Anterior cingulate cortex (tissue), 58 donors: ENCODE data around the gene FOXE1.

Experiments
- DNase-seq, 58 donors: peaks; one replicate each; lab custom pipeline; 2025; lab: John Stamatoyannopoulos, UW

Gene FOXE1

GRCh38 chr9:97847474-97848214, 5.4 kb upstream of the FOXE1 start:
- no peak for DNase-seq

GRCh38 chr9:97848215-97848479, 4.9 kb upstream of the FOXE1 start:
- DNase-seq, result no peak

DNA sequence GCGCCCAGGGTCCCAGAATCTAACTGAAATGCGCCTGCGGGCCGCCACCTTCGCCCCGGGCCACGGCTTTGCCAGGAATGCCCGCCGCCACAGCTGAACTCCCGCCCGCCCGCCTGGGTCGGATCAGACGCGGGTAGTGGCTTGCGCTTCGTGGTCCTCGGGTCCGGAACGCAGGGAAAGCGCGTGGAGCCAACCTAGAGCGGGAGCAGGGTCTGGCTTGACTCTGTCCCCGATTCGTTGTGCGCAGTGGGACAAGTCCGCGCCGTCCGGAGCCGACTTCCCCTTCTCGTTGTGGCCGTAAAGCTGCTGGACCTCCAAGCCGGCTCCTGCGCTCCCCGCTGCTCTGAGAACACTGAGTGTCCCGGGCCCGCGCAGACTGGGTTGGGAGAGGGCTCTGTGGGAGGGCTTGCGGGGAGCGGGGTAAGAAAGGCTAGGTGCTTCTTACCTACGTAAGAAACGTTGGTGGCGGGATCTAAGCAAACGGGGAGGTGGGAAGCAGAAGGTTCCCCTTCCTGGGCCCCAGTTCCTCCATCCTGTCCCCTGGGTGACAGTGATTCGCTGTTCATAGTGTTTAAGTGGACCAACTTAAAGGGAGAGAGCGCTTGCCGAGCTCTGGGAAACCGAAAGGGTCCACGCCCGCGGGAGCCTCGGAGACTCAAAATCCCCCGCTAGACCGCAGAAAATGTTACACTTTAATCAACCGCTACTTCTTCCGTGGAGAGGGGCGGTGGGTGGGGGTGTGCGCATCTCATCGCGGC, 4.4 kb upstream of the FOXE1 start:
- peak in 1 of 58 donors; percentile 4 for DNase-seq

GRCh38 chr9:97849980-97850379, 3.0 kb upstream of the FOXE1 start:
- DNase-seq, result no peak

- DNase-seq, result no peak
Measured at GRCh38 chr9:97850746-97851445, 2.1 kb upstream of the FOXE1 start.

DNA sequence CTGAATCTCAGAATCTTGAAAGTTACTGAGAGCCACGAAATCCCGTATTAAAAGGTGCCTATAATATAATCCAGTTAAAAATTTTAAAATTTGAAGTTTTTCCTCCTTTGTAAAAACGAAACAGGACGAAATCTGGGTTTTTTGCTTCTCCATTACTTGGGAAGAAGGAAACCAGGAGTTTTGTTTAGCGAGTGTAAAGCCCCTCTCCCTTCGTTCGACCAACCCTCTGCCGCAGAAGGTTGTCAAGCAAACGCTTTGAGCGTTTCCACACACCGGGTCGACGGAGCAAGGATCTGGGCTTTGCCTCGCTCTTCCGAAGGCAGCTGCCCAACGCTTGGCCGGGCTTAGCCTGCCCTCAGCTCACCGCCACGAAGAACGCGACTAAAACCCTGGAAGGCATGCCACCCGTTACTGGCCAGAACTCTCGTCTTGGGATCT, 1.6 kb upstream of the FOXE1 start:
- DNase-seq, result no peak

- DNase-seq, result no peak
Measured at GRCh38 chr9:97852001-97852398, 1.0 kb upstream of the FOXE1 start.

GRCh38 chr9:97852399-97853055, 499 bp upstream of the FOXE1 start:
- no peak for DNase-seq

DNA sequence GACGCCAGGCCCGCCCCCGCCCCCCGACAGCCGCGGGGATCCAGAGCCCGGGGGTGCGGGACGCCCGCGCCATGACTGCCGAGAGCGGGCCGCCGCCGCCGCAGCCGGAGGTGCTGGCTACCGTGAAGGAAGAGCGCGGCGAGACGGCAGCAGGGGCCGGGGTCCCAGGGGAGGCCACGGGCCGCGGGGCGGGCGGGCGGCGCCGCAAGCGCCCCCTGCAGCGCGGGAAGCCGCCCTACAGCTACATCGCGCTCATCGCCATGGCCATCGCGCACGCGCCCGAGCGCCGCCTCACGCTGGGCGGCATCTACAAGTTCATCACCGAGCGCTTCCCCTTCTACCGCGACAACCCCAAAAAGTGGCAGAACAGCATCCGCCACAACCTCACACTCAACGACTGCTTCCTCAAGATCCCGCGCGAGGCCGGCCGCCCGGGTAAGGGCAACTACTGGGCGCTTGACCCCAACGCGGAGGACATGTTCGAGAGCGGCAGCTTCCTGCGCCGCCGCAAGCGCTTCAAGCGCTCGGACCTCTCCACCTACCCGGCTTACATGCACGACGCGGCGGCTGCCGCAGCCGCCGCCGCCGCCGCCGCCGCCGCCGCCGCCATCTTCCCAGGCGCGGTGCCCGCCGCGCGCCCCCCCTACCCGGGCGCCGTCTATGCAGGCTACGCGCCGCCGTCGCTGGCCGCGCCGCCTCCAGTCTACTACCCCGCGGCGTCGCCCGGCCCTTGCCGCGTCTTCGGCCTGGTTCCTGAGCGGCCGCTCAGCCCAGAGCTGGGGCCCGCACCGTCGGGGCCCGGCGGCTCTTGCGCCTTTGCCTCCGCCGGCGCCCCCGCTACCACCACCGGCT, 1.0 kb downstream of the FOXE1 start:
- DNase-seq, result no peak

GRCh38 chr9:97854696-97855485, 1.9 kb downstream of the FOXE1 start:
- no peak for DNase-seq

GRCh38 chr9:97855486-97855875, 2.5 kb downstream of the FOXE1 start:
- no peak for DNase-seq

DNA sequence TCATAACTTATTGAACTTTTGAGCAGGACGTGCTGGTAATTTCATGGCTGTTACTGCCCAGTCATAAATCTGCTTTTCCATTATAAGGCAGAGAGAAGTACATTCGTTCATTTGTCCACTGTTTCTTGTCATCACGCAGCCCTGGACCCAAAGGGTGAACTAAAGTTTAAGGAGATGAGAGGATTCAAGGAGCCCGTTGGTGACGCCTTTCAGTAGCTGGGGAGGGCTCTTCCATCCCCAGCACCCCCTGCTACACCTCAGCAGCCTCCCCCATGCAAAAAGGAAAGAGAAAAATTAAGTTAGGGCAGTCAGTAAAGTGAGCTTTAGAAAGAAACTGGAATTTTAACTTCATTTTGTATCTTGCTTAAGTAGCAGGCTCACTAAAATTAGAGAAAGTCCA, 2.9 kb downstream of the FOXE1 start:
- DNase-seq, result no peak

DNA sequence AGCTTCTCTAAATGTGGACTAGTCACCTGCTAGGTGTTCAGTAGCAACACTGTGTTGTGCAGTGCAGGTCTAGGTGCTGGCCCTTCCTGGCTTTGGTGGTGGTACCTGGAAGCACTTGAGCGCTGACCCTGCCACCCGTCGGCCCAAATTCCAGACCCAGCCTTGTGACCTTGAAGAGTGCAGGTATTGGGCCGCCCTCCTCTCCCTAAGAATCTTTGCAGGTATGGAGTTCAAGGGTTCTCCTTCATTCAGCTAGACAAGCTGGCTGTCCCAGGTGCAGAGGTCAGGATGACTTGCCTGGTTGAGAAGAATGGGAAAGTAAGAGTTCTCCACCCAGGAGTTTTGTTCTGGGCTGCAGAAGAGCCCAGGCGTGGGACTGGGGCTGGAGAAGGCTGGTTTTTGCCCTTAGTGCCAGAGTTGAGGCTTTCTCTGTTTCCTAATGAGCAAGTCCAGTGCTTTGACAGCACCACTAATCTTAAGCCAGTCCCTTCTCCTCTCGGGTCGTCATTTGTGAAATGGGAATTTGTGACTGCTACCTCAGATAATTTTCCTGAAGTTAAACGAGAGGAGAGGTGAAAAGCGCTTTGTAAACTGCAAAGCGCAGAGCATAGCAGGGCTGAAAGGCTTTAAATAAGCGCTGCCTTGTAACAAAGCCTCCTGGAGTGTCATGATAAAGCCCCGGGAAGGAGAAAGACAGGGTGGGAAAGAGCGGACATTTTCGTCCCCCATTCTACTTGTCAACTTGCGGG, 4.0 kb downstream of the FOXE1 start:
- no peak for DNase-seq

DNA sequence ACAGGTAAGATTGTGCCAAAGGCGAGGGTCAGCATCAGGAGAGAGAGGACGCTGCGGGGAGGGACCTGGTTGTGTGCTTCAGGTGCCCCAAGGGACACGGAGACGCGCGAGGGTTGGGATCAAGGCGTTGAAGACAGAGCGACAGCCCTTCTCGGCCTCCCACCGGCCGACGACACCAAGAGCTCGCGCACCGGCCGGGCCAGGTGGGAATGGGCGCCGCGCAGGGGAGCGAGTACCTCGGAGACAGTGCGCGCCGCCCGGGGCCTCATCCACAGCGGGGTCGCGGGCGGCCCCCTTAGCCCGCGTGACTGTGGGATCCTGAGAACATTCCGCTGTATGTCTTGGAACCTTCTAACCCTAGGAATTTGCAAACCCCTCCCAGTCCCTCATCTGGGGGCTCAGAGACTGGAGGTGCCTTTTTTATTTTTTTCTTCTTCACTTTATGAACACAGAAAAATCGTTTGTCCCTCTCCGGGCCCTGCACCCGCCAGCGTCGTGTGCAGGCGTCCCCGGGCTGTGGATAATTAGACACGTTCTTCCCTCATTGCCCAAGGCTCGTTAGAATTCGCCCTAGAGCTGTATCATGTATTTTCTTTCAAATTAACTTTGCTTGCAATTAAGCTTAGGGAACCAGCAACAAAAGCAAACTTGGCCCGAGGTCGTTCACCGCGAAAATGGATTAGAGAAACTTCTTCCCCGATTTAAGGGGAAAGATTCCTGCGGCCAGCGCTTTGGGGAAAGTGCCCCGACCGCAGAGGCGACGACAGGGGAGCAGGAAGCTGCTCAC, 4.8 kb downstream of the FOXE1 start:
- DNase-seq, result no peak

- DNase-seq, result no peak
Measured at GRCh38 chr9:97858393-97858713, 5.3 kb downstream of the FOXE1 start.

DNA sequence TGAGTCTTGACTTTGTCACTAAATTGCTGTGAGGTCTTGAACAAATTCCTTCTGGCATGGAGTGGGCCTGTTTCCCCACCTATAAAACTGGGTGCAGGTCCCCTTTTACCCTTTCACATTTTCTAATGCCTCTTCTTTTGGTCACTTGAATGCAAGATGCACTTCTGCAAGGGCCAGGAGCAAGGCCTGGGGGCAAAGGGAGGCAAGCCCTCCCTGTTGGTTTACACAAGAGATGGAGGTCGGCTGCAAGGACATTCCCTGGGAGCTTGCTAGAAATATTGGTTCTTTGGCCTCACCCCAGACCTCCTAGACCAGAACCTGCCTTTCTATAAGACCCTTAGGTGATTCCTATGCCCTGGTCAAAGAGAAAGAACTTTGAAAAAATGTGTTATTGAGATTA, 5.8 kb downstream of the FOXE1 start:
- no peak for DNase-seq

DNA sequence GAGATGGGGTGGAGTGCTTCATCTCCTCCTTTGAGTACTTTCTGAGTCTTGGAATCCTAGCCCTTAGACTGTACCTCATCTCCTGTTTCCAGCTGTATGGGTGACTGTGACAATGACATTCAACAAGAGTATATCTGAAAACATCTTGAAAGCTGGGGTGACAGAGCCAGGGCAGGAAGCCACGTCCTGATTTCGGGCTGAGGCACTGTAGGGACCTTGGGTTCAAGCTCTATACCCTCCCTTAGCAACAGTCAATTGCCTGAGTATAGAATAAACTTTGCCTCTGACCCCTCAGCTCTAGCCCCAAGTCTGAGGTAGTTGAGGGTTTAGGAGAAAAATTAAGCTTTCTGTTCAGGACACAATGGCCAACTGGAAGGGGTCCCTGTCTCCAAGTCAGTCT, 6.3 kb downstream of the FOXE1 start:
- DNase-seq, result no peak
